HepG2 (cell line): ENCODE data around the gene APOA1. TPM values are rescaled to one million over a fixed set of nuclear protein-coding genes. Genes with fewer than 3 reads are reported as not detected.
A peak's percentile ranks its signal among the peaks of the same experiment; 100 is the strongest.

ENCODE experiments used
- AKAP8 ChIP-seq: sonication (generic); formaldehyde crosslinking; IDR thresholded peaks from 2 replicates; pipeline ENCODE4 v1.5.1; 2020; ENCODE audit warnings: mild to moderate bottlenecking, missing genetic modification reagents
- CBX2 ChIP-seq, 2 experiments: fragments of 200-600 bp in 1 of 2; sonication (generic); formaldehyde crosslinking in 1 of 2; IDR thresholded peaks; 2 replicates each; pipeline versions ENCODE4 v1.7.0 to v1.8.1; 2018 to 2022; ENCODE audit warnings: low read depth in 2 of 2, low read length in 1 of 2, mild to moderate bottlenecking in 1 of 2, missing genetic modification reagents in 1 of 2
- GABPB1 ChIP-seq: IDR thresholded peaks from 2 replicates; pipeline ENCODE4 v1.6.1; 2016; ENCODE audit warnings: mild to moderate bottlenecking, missing genetic modification reagents, moderate library complexity, missing compliant biosample characterization
- HDAC1 ChIP-seq: sonication (generic); formaldehyde crosslinking; IDR thresholded peaks from 2 replicates; pipeline ENCODE4 v1.5.1; 2020; ENCODE audit warnings: mild to moderate bottlenecking, missing genetic modification reagents
- HIVEP1 ChIP-seq: sonication (generic); formaldehyde crosslinking; IDR thresholded peaks from 2 replicates; pipeline ENCODE4 v1.4.0; 2020; ENCODE audit warnings: mild to moderate bottlenecking, missing genetic modification reagents
- HOXA3 ChIP-seq: sonication (generic); formaldehyde crosslinking; IDR thresholded peaks from 2 replicates; pipeline ENCODE4 v1.5.0; 2020; ENCODE audit warnings: missing genetic modification reagents
- IKZF5 ChIP-seq: IDR thresholded peaks from 2 replicates; pipeline ENCODE4 v1.6.1; 2018; ENCODE audit warnings: missing genetic modification reagents, mild to moderate bottlenecking, missing compliant biosample characterization
- IRF1 ChIP-seq: sonication (generic); formaldehyde crosslinking; IDR thresholded peaks from 2 replicates; pipeline ENCODE4 v1.4.0; 2020; ENCODE audit warnings: low read depth, mild to moderate bottlenecking, missing genetic modification reagents
- ISX ChIP-seq: sonication (generic); formaldehyde crosslinking; conservative IDR thresholded peaks from 2 replicates; pipeline ENCODE4 v1.5.0; 2020; ENCODE audit warnings: missing genetic modification reagents
- THAP9 ChIP-seq: sonication (generic); formaldehyde crosslinking; IDR thresholded peaks from 2 replicates; pipeline ENCODE4; 2020; ENCODE audit warnings: missing genetic modification reagents, mild to moderate bottlenecking, borderline replicate concordance
- ZFP36L1 ChIP-seq: sonication (generic); formaldehyde crosslinking; IDR thresholded peaks from 2 replicates; pipeline ENCODE4 v1.8.0; 2022; ENCODE audit warnings: mild to moderate bottlenecking, missing genetic modification reagents, moderate library complexity
- ZNF274 ChIP-seq: sonication (generic); formaldehyde crosslinking; IDR thresholded peaks from 2 replicates; pipeline ENCODE4 v1.5.1; 2020; ENCODE audit warnings: mild to moderate bottlenecking, missing genetic modification reagents
- ZNF510 ChIP-seq: sonication (generic); formaldehyde crosslinking; IDR thresholded peaks from 2 replicates; pipeline ENCODE4 v1.4.0; 2020; ENCODE audit warnings: low read depth, mild to moderate bottlenecking, missing genetic modification reagents
- ZNF563 ChIP-seq: sonication (generic); formaldehyde crosslinking; IDR thresholded peaks from 2 replicates; pipeline ENCODE4 v1.8.0; 2022; ENCODE audit warnings: mild to moderate bottlenecking, moderate library complexity, missing genetic modification reagents
- ZNF570 ChIP-seq: sonication (generic); formaldehyde crosslinking; IDR thresholded peaks from 2 replicates; pipeline ENCODE4 v1.4.0; 2020; ENCODE audit warnings: mild to moderate bottlenecking, missing genetic modification reagents, borderline replicate concordance
- polyA plus RNA-seq, 8 experiments: library from polyadenylated mRNA; depleted of rRNA in 3 of 8; stranded (reverse) in 7 of 8; unstranded in 1 of 8; fragments of >200 nt; fragmentation: Illumina TruSeq in 4 of 8; extraction: Trizol in 4 of 8; gene quantifications; 2 replicates each; pipeline versions ENCODE4 v1.2.1 to v1.2.3, GENCODE V29; 2011 to 2016; ENCODE audit warnings: low read depth in 4 of 8, missing spikeins in 1 of 8, mixed read lengths in 1 of 8; ENCODE audit not compliant: insufficient read depth in 1 of 8
- total RNA-seq, 5 experiments: library from RNA; depleted of rRNA; stranded (reverse); fragments of >200 nt; fragmentation: Illumina TruSeq; extraction: Trizol; gene quantifications; 2 replicates each; pipeline ENCODE4 v1.2.3, GENCODE V29; 2016; ENCODE audit warnings: low read depth in 1 of 5
- TF ChIP-seq, protein P1 (sequence below), 2 experiments: sonication (generic) in 1 of 2; formaldehyde crosslinking in 1 of 2; IDR thresholded peaks; 2 replicates each; pipeline versions ENCODE4 v1.4.0 to v1.6.1; 2018 to 2020; ENCODE audit warnings: missing genetic modification reagents in 2 of 2, borderline replicate concordance in 1 of 2, low read depth in 1 of 2, mild to moderate bottlenecking in 1 of 2, missing biosample characterization in 1 of 2
- TF ChIP-seq, protein P2 (sequence below): sonication (generic); formaldehyde crosslinking; IDR thresholded peaks from 2 replicates; pipeline ENCODE4 v1.4.0; 2020; ENCODE audit warnings: mild to moderate bottlenecking, missing genetic modification reagents

APOA1 gene
- total and polyA plus RNA-seq, 2 of the 13 experiments (the other 11 are each of a cell fraction or from before 2014, with no cell fraction given), result 1,973 to 5,485 TPM

DNA sequence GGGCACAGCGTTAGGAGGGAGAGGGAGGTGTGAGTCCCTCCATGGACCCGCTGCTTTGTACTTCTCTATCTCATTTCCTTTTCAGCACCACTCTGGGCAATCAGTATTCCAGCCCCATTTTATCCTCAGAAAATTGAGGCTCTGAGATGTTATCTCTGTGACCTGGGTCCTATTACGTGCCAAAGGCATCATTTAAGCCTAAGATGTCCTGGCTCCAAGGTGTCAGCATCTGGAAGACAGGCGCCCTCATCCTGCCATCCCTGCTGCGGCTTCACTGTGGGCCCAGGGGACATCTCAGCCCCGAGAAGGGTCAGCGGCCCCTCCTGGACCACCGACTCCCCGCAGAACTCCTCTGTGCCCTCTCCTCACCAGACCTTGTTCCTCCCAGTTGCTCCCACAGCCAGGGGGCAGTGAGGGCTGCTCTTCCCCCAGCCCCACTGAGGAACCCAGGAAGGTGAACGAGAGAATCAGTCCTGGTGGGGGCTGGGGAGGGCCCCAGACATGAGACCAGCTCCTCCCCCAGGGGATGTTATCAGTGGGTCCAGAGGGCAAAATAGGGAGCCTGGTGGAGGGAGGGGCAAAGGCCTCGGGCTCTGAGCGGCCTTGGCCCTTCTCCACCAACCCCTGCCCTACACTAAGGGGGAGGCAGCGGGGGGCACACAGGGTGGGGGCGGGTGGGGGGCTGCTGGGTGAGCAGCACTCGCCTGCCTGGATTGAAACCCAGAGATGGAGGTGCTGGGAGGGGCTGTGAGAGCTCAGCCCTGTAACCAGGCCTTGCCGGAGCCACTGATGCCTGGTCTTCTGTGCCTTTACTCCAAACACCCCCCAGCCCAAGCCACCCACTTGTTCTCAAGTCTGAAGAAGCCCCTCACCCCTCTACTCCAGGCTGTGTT is 8.5 kb downstream of the APOA1 start (continued):
- TF ChIP-seq ZNF570 (no peak), ZNF510 (CRISPR knock-in tag) (no peak), ISX (CRISPR knock-in tag) (no peak), HDAC1 (peak; percentile 90), GABPB1 (peak; percentile 41; the same call in 1 of the 2 replicates), ZNF563 (peak; percentile 36; the same call in 1 of the 2 replicates), HOXA3 (peak; percentile 45; the same call in 1 of the 2 replicates), AKAP8 (peak; percentile 21; the same call in 1 of the 2 replicates), CBX2 (IDR thresholded peaks at IDR 0.05; ENCODE audit: low read depth, low read length) (no peak), CBX2 (CRISPR knock-in tag; IDR thresholded peaks at IDR 0.05; ENCODE audit: low read depth) (no peak), HIVEP1 (CRISPR knock-in tag) (0 out of 2 replicates have a peak, but pooled peaks have one; percentile 64), ZFP36L1 (CRISPR knock-in tag) (peak; percentile 61; the same call in 1 of the 2 replicates), IRF1 (no peak), ZNF274 (no peak), IKZF5 (peak; percentile 79; the same call in 1 of the 2 replicates), THAP9 (CRISPR knock-in tag) (0 out of 2 replicates have a peak, but pooled peaks have one; percentile 31)
- TF ChIP-seq, protein P1, sequence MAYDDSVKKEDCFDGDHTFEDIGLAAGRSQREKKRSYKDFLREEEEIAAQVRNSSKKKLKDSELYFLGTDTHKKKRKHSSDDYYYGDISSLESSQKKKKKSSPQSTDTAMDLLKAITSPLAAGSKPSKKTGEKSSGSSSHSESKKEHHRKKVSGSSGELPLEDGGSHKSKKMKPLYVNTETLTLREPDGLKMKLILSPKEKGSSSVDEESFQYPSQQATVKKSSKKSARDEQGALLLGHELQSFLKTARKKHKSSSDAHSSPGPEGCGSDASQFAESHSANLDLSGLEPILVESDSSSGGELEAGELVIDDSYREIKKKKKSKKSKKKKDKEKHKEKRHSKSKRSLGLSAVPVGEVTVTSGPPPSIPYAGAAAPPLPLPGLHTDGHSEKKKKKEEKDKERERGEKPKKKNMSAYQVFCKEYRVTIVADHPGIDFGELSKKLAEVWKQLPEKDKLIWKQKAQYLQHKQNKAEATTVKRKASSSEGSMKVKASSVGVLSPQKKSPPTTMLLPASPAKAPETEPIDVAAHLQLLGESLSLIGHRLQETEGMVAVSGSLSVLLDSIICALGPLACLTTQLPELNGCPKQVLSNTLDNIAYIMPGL (CRISPR knock-in tag; IDR thresholded peaks at IDR 0.05; ENCODE audit: borderline replicate concordance in 1 of 2, low read depth in 1 of 2), result peak; percentile 70 to 82; a peak in 3 of 4 replicates
- TF ChIP-seq, protein P2, sequence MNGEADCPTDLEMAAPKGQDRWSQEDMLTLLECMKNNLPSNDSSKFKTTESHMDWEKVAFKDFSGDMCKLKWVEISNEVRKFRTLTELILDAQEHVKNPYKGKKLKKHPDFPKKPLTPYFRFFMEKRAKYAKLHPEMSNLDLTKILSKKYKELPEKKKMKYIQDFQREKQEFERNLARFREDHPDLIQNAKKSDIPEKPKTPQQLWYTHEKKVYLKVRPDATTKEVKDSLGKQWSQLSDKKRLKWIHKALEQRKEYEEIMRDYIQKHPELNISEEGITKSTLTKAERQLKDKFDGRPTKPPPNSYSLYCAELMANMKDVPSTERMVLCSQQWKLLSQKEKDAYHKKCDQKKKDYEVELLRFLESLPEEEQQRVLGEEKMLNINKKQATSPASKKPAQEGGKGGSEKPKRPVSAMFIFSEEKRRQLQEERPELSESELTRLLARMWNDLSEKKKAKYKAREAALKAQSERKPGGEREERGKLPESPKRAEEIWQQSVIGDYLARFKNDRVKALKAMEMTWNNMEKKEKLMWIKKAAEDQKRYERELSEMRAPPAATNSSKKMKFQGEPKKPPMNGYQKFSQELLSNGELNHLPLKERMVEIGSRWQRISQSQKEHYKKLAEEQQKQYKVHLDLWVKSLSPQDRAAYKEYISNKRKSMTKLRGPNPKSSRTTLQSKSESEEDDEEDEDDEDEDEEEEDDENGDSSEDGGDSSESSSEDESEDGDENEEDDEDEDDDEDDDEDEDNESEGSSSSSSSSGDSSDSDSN (CRISPR knock-in tag), result no peak
